NCI-H2227 (cell line): ENCODE measurements around the gene PRR30.
"Not testable (repeated sequence)": the region's sequence is repeated elsewhere in the genome, so short reads cannot be mapped to it uniquely, and the experiment has no call there.

ENCODE experiments used
- DNase-seq: peaks from one replicate; lab custom pipeline; 2025; ENCODE audit not compliant: unreplicated experiment; lab: John Stamatoyannopoulos, UW

Gene PRR30

GRCh38 chr2:27139310-27139709 is at the start of gene PRR30:
Gene PRR30 (minus strand): TSS chr2:27139410. CDS start chr2:27138329, 1,081 bp downstream.
- DNase-seq = no peak

GRCh38 chr2:27186613-27187345 is 47.6 kb upstream of the PRR30 start:
- DNase-seq = no peak

GRCh38 chr2:27185331-27186026 is 46.3 kb upstream of the PRR30 start:
- no peak for DNase-seq

GRCh38 chr2:27184115-27184514 is 44.9 kb upstream of the PRR30 start:
- DNase-seq = no peak

DNA sequence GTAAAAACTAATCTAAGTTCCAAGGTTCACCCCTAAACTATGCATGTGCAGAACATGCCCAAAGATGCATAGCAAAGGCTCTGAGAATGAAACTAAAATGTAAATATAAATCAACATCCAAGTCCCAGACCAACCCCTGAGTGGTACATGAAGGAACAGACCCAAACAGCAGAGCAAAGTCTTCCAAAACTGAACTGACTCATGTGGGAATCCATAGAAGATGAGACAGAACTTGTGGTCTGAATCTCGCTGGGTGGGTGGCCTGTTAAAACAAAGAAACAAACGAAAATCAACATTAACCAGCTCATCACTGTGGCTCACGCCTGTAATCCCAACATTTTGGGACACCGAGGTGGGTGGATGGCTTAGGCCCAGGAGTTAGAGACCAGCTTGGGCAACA is 43.1 kb upstream of the PRR30 start:
- DNase-seq = no peak

DNA sequence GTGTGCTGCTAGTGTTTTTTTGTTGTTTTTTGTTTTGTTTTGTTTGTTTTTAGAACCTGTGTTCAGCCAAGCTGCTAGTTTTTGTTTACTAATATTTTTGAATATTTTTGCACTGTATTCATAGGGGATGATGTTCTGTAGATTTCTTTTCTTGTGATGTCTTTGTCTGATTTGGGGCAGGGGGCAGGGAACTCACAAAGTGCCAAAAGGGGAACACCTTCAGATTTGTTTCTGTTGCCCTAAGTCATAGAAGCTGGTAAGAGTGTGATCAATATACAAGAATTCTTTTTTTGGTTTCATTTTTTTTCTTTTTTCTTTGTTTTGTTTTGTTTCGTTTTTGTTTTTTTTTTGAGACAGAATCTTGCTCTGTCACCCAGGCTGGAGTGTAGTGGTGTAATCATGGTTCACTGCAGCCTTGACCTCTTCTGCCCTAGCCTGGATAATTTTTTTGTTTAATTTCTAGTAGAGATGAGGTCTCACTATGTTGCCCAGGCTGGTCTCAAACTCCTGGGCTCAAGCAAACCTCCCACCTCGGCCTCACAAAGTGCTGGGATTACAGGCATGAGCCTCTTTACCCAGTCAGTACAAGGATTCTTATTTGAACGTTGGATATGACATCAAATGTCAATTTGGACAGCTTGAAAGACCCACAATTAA is 40.3 kb upstream of the PRR30 start:
- no peak for DNase-seq

DNA sequence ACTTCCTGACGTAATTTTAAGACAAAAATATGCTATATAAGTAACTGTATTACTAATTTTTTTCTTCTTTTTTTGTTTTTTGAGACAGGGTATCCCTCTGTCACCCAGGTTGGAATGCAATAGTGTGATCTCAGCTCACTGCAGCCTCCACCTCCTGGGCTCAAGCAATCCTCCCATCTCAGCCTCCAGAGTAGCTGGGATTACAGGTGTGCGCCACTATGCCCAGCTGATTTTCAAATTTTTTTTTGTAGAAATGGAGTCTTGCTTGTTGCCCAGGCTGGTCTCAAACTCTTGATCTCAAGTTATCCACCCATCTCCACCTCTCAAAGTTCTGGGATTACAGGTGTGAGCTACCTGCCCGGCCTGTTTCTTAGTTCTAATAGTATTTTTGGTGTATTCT is 39.3 kb upstream of the PRR30 start:
- no peak for DNase-seq

GRCh38 chr2:27177441-27178351 is 38.5 kb upstream of the PRR30 start:
- DNase-seq = no peak

GRCh38 chr2:27175781-27176180 is 36.6 kb upstream of the PRR30 start:
- not testable (repeated sequence) for DNase-seq

- no peak for DNase-seq
Observed at GRCh38 chr2:27175330-27175729, 36.1 kb upstream of the PRR30 start.

DNA sequence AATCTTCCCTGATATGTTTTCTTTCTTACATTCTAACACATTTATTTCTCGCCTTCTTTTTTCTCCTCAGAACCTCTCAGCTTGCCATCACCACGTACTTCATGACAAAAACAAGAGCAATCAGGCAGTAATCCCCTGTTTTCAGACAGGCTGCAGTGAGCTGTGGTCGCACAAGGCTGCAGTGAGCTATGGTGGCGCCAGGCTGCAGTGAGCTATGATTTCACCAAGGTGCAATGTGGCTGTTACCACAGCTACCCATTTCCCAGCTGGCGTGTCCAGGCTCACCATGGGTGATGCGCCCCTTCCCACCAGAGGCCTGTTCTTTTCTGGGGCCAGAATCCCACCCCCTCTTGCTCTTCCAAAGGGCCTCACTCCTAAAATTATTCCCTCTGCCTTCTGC is 35.4 kb upstream of the PRR30 start:
- peak; percentile 13 for DNase-seq

- DNase-seq = no peak
Observed at GRCh38 chr2:27171351-27171848, 32.2 kb upstream of the PRR30 start.

GRCh38 chr2:27170581-27171337 is 31.5 kb upstream of the PRR30 start:
- no peak for DNase-seq

DNA sequence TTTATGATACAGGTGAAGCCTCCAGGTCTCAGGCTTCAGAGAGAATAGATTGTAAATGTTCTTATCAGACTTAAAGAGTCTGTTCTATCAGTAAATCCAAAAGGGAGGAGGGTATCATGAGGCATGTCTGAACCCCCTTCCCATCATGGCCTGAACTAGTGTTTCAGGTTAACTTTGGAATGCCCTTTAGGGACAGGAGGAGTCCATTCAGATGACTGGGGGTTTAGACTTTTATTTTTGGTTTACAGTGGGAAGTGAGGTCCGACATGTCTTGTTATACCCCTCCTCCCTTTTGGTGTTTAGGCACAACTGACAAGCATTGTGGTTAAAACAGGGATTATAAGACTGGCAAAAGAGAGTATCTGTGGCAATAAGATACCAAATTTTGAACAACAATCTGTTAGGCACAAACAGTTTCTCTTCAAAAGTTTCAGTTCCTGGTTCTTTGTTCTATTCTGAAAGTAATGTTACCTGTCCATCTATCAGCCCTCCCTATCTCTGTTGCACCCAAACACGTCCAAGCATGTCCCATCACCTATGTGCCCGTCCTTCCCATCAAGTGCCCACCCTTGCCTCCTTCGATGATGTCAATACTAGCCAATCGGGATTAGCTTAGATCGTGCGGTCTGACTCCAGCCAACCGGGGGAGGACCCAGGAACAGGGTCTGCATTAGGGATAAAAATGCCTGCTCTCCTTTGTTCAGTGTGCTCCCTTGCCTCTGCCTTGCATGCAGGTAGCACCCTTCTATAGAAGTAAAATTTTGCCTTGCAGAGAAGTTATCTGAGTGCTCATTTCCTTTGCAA is 26.0 kb upstream of the PRR30 start:
- DNase-seq = no peak

- DNase-seq = no peak
Observed at GRCh38 chr2:27162151-27163121, 23.2 kb upstream of the PRR30 start.

- DNase-seq = no peak
Observed at GRCh38 chr2:27160191-27160590, 21.0 kb upstream of the PRR30 start.

DNA sequence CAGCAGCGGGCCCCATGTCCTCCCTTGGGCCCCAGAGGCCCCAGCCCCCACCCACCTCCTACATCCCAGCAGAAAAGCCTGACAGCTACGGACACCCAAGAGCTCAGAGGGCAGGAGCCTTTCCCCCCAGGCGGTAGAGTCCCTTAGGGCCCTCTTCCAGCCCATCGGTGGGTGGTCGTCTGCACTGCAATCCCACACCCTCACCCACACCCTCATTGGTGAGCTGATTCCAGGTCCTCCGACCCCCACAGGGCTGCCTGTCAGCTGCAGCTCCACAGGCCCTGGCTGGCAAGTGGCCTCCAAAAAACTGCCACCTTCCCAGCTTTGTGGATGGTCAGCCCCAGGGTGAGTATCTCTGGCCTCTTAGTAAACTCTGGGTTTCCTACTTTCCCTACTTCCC is 20.1 kb upstream of the PRR30 start:
- DNase-seq = no peak

- no peak for DNase-seq
Observed at GRCh38 chr2:27158468-27158867, 19.3 kb upstream of the PRR30 start.
